ENCODE data around the gene TTC34. TPM values are rescaled to one million over a fixed set of nuclear protein-coding genes. Genes with fewer than 3 reads are reported as not detected.

Gene TTC34
- total RNA-seq, 1 donor from 2014 or later: 0.13 TPM

DNA sequence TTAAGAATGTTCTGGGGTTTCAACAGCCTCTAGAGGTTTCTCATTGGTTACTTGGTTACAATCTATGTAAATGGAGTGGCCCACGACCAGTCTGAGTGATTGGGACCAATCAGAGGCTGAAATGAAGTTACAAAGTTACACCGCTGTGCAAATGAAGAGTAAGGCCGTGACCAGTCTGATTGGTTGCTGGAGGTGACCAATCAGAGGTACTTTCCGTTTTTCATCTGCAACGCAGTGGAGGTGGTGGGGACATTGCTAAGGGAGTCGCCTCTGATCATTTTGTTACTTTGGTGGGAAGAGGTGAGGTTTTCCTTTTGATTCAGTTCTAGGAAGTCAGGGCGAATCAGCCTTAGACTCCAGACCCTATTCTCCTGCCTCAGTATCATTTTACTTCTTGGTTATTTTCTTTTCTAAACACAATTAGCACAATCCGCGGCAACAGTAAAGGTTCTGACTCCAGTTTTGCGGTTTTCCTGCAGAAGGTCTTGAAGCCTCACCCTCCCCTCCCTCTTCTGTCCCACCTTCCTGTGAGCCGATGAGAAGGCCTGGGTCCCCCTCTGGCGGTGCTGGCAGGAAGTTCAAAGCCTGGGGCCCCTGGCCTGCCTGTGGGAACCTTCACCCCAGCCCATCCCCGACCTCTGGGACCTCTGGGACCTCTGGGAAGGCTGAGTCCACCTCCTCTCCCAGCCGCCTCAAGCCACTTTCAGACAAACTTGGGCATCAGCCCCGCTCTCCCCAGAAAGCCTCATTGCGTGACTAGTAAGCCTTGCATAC, 38.7 kb upstream of the TTC34 start:
- no peak overlapping the region for H3K4me3 ChIP-seq (ENCODE audit: low read depth, low read length)
- TF ChIP-seq, protein P1, sequence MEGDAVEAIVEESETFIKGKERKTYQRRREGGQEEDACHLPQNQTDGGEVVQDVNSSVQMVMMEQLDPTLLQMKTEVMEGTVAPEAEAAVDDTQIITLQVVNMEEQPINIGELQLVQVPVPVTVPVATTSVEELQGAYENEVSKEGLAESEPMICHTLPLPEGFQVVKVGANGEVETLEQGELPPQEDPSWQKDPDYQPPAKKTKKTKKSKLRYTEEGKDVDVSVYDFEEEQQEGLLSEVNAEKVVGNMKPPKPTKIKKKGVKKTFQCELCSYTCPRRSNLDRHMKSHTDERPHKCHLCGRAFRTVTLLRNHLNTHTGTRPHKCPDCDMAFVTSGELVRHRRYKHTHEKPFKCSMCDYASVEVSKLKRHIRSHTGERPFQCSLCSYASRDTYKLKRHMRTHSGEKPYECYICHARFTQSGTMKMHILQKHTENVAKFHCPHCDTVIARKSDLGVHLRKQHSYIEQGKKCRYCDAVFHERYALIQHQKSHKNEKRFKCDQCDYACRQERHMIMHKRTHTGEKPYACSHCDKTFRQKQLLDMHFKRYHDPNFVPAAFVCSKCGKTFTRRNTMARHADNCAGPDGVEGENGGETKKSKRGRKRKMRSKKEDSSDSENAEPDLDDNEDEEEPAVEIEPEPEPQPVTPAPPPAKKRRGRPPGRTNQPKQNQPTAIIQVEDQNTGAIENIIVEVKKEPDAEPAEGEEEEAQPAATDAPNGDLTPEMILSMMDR (IDR thresholded peaks at IDR 0.05; ENCODE audit: insufficient read depth, low read length, poor library complexity, severe bottlenecking): no peak
- DNase-seq (ENCODE audit: low read depth): no peak
- no peaks in the 10 kb centered on the region for H3K27me3 ChIP-seq (ENCODE audit: control insufficient read depth, insufficient read depth, low read length)
- no peaks in the 10 kb centered on the region for H3K36me3 ChIP-seq (ENCODE audit: control insufficient read depth, insufficient read depth, low read length)

- TF ChIP-seq, protein P1 (IDR thresholded peaks at IDR 0.05; ENCODE audit: insufficient read depth, low read length, poor library complexity, severe bottlenecking): no peak
- no peak overlapping the region for H3K4me3 ChIP-seq (ENCODE audit: low read depth, low read length)
- no peak for DNase-seq (ENCODE audit: low read depth)
- no peaks in the 10 kb centered on the region for H3K36me3 ChIP-seq (ENCODE audit: control insufficient read depth, insufficient read depth, low read length)
- H3K27me3 ChIP-seq (ENCODE audit: control insufficient read depth, insufficient read depth, low read length): no peaks in the 10 kb centered on the region
Observed at GRCh38 chr1:2837823-2838222, 36.3 kb upstream of the TTC34 start.

DNA sequence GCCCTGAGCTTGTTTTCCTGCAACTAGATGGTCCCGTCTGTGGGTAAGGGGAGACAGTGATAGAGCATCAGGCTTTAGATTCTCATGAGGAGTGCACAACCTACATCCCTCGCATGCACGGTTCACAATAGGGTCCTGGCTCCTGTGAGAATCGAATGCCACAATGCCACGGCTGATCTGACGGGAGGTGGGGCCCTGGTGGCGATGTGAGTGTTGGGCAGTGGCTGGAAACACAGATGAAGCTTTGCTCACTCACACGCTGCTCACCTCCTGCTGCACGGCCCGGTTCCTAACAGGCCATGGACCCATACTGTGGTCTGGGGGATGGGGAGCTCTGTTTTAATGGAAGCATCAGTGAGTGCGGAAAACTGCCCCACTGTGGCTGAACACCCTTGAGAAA, 35.8 kb upstream of the TTC34 start:
- no peak for DNase-seq (ENCODE audit: low read depth)
- H3K4me3 ChIP-seq (ENCODE audit: low read depth, low read length): no peak overlapping the region
- no peaks in the 10 kb centered on the region for H3K36me3 ChIP-seq (ENCODE audit: control insufficient read depth, insufficient read depth, low read length)
- TF ChIP-seq, protein P1 (IDR thresholded peaks at IDR 0.05; ENCODE audit: insufficient read depth, low read length, poor library complexity, severe bottlenecking): no peak
- no peaks in the 10 kb centered on the region for H3K27me3 ChIP-seq (ENCODE audit: control insufficient read depth, insufficient read depth, low read length)

DNA sequence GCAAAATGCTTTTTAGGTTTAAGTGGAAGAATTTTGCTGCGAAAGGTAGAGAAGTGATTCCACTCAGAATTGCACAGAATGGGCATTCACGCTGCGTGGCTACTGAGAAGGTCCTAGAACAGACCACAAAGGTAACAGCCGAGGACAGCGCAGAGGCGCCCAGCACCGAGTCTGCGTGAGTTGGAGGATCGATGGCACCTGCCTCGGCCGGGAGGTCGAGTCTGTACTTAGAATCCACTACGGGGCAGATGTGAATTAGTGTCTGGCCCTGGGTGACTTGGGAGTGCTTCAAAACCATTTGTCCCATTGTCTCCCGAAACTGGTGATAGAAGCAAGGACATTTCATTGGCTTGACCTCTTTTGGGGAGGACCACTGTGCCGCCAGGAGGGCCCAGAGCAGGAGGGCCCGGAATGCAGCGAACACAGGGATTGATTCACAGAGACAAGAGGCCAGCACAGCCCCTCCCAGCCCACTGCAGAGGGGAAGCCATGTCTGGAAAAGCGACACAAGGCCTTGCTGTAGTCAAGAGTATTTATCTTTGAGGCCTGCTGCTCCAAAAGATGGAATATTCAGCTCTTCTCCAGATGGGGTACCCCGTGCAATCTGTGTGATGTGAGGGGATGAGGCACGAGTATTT, 35.0 kb upstream of the TTC34 start:
- Histone ChIP-seq H3K27me3 (ENCODE audit: control insufficient read depth, insufficient read depth, low read length) (no peaks in the 10 kb centered on the region), H3K4me3 (ENCODE audit: low read depth, low read length) (no peak overlapping the region), H3K36me3 (ENCODE audit: control insufficient read depth, insufficient read depth, low read length) (no peaks in the 10 kb centered on the region)
- DNase-seq (ENCODE audit: low read depth): no peak
- TF ChIP-seq, protein P1 (IDR thresholded peaks at IDR 0.05; ENCODE audit: insufficient read depth, low read length, poor library complexity, severe bottlenecking): no peak

DNA sequence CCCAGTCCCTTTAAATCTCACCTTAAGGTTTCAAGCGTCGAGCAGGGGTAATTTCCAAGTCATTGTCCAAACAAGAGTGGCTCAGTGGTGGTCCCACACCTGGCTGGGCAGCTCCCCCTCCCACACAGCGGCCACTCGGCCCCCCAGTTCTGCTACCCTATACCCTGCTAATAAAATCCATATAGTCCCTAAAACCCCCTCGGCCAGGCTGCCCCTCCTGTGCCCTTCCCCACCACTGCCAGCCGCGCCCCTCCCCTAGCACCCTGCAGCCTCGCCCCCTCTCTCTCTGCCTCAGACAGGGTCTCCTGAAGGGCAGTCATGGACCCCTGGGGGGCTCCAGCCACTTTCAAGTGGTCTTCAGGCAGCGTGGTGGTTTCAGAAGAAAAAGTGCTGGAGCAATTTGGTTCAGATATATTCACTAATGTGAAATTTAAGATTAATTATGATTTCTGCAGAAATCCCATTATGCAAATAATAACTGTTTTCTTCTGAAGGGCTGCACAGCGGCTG, 34.2 kb upstream of the TTC34 start:
- Histone ChIP-seq H3K27me3 (ENCODE audit: control insufficient read depth, insufficient read depth, low read length) (no peaks in the 10 kb centered on the region), H3K36me3 (ENCODE audit: control insufficient read depth, insufficient read depth, low read length) (no peaks in the 10 kb centered on the region), H3K4me3 (ENCODE audit: low read depth, low read length) (no peak overlapping the region)
- DNase-seq (ENCODE audit: low read depth): no peak
- TF ChIP-seq, protein P1 (IDR thresholded peaks at IDR 0.05; ENCODE audit: insufficient read depth, low read length, poor library complexity, severe bottlenecking): no peak

Data from kidney epithelial cell (primary cell).